NCI-H345 treated with DMSO at 0.1 percent for 48 hours (cell line): ENCODE measurements around the gene AKR7A3.
"Not testable (repeated sequence)": the region's sequence is repeated elsewhere in the genome, so short reads cannot be mapped to it uniquely, and the experiment has no call there.

Experiments
- DNase-seq: peaks from one replicate; lab custom pipeline; 2025; ENCODE audit not compliant: unreplicated experiment; lab: John Stamatoyannopoulos, UW

Gene AKR7A3

DNA sequence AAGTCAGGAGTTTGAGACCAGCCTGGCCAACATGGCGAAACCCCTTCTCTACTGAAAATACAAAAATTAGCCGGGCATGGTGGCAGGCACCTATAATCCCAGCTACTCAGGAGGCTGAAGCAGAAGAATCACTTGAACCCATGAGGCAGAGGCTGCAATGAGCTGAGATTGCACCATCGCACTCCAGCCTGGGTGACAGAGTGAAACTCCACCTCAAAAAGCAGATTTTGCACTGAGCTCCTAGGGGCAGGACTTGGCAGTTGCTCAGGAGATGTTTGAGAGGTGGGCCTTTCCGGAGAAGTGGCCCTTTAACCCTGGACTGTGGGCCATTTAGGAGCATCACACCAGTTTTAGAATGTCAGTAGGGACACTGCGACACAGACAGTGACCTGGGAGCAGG is 32.3 kb downstream of the AKR7A3 start:
- not testable (repeated sequence) for DNase-seq

DNA sequence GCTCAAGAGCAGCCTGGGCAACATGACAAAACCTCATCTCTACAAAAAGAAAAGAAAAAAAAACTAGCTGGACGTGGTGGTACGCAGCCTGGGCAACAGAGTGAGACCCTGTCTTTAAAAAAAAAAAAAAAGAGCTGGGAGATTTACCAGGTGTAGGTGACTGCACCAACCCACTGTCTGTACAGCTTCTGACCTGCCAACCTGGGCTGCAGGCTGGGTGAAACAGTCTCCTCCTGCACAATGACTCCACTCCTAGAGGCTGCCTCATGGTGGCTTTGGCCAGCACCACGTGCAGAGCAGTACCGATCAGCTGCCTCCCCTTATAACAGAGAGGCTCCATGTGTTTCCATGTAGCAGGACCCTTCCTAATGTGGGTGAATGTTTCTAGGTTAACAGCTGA is 33.3 kb downstream of the AKR7A3 start:
- DNase-seq, result no peak

DNA sequence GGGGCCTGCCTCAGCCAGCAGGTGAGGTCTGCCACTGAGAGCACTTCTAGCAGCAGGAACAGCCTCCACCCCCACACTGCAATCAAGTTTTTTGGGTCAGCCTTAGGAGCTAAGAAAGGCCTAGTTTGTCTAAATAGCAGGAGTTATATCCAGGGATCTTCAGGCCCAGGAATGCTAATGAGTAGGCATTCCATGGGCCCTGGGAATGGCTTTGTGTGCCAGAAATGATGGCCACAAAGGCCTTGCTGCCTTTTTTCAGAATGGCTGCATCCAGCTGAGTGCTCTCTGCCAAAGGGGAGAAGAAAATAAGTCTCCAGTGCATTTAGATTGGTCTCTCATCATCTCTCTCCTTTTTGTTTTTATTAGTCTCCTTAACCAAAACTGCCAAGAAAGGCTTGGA is 34.2 kb downstream of the AKR7A3 start:
- DNase-seq, result no peak

DNA sequence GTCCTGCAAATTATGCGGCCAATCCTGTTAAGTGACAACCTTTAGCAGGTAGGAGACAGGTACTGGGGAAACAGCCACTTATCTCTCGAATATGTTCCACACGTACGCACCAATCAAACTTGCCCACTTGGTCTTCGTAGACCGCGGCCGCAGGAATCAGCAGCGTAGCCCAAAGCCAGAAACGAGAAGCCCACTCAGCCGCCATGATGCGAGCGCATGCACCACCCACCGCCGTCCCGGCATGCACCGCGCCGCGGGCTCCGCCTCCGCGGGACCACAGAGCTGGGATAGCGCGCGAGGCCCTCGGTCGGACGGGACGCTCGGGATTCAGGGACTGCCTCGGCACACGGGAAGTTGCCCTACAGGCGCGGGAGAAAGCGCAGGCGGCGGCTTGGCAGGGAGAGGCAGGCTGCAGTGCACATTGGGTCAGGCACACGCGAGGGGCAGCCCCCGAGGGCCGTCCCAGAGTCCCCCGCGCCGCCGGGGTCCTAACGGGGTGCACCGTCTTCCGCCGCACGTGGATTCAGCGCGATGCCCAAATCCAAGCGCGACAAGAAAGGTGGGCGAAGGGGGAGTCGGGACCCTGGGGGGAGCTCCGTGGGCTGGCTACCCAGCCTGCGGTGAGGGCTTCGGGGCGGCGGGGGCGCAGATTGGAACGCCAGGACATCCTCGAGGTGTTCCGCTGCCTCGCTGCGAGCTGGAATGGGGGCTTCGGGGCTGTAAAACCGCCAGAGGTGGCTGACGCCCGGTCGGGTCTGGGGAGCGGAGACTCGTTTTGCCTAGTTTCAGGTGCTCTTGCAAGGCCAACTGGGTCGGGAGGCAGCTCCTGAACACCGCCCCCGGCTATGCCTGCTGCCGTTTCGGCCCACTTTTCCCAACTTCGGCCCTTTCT is 37.0 kb downstream of the AKR7A3 start, which contains the start of the genes EMC1 and MRTO4:
EMC1 (minus strand) TSS at position 220 of the 892 bp plus-strand sequence; CDS start at position 205, 15 bp downstream.
MRTO4 (plus strand) TSS at position 501 of the 892 bp plus-strand sequence; CDS start at position 532, 31 bp downstream.
- peak; percentile 74 for DNase-seq

DNA sequence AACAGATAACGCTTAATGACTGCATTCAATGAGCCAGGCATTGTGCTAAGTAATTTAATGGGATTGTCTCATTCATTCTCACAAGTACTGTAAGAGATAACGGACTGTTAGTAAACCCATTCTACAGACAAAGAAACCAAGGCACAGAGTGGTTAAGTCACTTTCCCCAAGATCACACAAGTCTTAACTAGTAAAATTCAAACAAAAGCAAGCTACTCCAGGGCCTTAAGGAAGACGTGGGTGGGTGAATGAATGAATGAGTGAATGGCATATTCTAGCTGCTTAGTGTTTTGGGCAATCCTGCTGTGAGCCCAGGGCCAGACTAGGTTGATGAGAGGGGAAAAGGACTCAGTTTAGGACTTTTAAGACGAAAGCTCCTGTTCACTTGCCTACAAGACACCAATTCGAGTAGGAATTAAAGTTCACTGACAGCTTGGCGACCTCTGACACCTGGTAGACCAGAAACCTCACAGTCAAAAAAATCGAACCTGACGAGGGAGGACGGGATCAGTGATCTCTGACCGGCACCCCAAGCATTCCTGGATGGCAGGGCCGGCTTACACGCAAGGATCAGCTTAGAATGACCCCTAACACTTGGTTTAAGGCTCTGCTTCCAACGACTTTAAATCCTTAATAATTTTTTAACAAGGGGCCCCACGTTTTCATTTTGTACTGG is 37.8 kb downstream of the AKR7A3 start:
- DNase-seq, result no peak

DNA sequence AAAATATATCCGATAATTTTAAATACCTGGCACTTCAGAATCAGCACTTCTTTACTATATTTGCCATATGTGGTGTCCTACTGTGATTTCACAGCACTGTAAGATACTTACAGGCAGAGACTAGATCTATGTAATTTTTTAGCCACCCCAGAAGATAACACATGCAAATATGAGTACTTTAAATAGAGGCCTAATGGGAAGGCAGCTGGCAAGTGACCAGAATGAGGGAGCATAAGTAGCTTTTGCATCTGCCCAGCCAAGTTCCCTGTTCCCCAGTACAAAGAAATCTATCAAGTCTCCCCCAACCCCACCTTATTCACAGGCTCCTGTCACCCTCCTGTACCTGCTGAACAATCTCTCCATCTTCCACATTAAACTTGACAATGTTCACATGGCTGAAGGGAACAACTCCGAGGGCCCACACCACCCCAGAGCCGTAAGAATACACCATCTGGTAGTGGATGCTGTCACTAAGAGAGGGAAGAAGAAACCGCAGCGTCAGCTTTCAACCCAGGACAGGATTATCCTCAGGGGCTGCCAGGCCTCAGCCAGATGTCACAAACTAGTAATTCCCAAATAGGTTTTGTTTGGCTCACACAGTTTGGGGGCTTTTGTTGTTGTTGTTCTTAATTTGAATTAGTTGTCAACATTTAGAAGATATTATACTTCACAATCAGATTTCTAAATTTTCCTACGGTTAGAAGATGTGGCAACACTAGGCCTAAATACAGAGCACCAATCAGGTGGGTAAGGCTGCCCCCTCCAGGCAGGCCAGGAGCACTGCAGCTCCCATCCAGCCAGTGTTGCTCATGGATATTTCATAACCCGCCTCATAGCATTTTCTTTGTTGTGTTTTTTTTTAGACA is 47.7 kb downstream of the AKR7A3 start:
- DNase-seq, result no peak

DNA sequence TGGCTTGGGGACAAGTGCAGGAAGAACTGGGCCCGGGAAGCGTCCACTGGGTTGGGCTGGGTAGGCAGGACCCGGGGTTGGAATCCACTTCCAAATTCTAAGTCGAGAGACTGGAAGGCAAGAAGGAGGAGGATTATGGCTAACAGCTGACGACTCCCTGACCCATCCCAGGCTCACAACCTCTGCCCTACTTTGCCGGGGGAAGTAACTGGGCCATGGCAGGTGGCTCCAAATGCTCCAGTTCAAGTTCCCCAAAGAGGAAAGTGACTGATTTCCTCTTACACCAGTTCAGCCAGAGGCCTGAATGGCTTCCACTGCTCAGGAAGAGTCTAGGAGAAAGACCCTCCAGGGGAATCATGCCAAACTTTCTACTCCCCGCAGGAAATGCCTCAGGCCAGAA is 48.7 kb downstream of the AKR7A3 start:
- no peak for DNase-seq

DNA sequence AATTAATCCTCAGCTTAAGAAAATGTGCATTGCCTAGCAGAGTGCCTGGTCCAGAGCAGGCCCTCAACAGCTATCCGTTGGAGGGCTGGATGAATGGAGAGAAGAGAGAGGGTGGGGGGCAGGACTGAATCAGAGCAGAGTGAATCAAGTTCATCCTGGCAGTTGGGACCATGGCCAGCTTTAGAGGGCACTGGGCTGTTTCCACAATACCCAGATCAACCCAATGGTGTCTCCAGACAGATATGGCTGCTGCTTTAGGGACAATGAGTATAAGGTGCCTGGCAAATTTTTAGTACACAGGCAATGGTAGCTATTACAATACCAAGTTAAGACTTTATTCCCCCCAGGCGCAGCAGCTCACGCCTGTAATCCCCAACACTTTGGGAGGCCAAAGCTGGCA is 54.3 kb downstream of the AKR7A3 start:
- no peak for DNase-seq
